HG02943 (cell line): ENCODE data around the gene PDE11A.
"Not testable (repeated sequence)": the region's sequence is repeated elsewhere in the genome, so short reads cannot be mapped to it uniquely, and the experiment has no call there.

Experiments used
- ATAC-seq: cut with Tn5 transposase; IDR thresholded peaks from one replicate; pipeline ENCODE4 v1.9.1; 2021; ENCODE audit warnings: mild to moderate bottlenecking, low read depth, moderate library complexity; ENCODE audit not compliant: unreplicated experiment

Gene PDE11A

DNA sequence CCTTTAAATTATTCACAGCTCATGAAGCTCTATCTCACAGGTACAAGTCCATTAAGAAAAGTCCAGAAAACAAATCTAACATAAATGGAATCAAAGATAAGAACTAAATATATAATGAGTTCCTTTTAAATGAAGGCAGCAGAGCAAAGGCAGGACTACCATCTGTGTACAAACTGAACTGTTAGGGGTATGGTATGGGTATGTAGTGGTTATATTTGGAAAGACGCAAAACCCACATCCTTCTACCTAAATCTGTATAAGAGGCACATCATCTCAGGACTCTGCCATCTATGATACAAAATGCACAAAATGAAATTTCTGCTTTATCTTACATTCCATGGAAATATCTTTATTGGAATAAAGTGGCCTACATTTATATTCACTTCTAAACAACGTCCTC is 59.9 kb downstream of the PDE11A start:
- ATAC-seq = no peak

GRCh38 chr2:178009813-178010212 is 62.8 kb downstream of the PDE11A start:
- ATAC-seq = no peak

DNA sequence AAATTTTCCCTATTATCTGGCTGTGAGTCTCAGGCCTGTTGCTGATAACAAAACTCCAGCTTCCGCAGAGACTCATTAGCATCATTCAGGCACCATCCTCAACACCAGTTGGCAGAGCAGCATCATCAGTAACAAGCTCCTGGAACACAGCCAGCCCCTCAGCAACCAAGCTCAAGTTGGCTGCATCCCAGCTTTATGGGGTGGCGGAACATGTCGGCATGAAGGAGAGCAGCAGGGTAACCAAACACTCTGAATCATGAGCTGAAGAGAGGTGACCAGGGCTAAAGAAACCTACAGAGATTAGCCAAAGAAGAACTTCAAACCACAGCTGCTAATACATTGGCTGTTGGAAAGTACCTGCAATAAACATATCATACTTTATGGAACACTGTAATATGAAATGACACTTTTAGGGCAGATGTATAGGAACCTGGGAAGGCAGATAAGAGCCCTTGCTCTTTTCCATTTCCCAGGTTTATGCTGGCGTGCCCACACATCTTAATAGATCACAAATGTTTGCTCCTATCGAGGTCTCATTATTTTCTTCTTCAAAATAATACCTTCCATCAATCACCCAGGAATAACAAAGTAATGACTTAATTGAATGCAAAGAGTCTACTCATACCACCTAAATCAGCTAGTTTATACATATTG is 63.8 kb downstream of the PDE11A start:
- ATAC-seq = no peak

DNA sequence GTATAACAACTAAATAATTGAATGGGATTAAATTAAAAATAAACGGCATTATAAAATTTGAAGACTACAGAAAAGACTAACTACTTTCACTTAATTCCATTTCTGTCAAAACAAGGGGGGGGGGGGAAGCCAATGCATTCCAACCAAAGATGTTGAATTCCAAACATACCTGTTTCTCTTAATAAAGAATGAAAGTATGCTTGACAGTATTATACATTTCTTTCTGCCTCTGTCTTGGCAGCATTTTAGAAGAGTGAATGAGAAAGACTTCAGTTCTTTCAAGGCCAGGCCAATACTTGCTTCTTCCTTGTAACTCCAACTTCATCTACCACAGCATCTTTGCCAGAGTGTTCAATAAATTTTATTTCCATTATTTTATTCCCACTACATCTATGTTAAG is 65.9 kb downstream of the PDE11A start:
- ATAC-seq = no peak

DNA sequence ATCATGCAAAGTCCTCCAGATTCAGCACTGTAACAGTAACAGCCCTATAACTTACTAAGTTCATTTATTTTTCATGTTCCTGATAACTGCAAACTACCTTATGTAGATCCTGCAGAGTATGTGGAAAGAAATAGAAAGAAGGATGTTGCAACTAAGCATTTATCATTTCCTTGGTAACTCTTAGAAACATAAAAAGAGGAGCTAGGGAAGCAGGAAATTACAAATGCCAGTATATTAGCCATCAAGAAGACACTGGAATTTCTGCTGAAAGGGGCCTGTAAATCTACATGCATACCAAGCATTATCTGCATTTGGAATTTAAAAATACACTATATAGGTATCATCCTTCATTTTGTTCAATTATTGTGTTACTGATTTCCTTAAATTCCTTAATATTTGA is 66.8 kb downstream of the PDE11A start:
- ATAC-seq = no peak

DNA sequence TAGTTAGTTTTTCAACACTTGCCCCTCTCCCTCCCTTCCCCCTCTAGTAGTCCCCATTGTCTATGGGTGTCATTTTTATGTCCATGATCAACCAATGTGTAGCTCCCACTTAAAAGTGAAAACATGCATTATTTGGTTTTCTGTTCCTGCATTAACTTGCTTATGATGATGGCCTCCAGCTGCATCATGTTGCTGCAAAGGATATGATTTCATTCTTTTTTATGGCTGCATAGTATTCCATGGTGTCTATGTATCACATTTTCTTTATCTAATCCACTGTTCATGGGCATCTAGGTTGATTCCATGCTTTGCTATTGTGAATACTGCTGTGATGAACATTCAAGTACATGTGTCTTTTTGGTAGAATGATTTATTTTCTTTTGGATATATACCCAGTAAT is 70.5 kb downstream of the PDE11A start:
- ATAC-seq = no peak

GRCh38 chr2:177998996-177999395 is 73.6 kb downstream of the PDE11A start:
- ATAC-seq = no peak

- no peak for ATAC-seq
Measured at GRCh38 chr2:177998006-177998405, 74.6 kb downstream of the PDE11A start.

DNA sequence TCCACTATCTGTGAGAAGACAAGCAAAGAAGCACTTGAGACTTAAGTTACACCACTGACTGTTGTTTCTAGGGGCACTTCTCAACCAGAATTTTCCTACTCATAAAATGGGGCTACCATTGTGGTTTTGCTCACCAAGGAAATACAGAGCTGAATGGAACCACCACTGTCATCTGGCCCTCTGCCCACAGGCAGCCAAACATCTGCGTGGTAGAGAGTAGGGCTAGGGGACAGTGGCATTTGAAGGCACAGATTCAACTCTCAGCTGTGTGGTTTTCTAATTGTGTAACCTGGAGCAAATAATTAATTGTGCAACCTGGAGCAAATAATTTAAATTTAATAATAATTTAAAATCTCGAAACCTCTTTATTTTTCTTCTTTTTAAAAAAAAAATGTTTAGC is 79.6 kb downstream of the PDE11A start:
- ATAC-seq = no peak

- no peak for ATAC-seq
Measured at GRCh38 chr2:177989029-177989885, 83.3 kb downstream of the PDE11A start.

GRCh38 chr2:177984749-177985148 is 87.8 kb downstream of the PDE11A start:
- no peak for ATAC-seq

GRCh38 chr2:177983183-177983788 is 89.3 kb downstream of the PDE11A start:
- ATAC-seq = no peak

DNA sequence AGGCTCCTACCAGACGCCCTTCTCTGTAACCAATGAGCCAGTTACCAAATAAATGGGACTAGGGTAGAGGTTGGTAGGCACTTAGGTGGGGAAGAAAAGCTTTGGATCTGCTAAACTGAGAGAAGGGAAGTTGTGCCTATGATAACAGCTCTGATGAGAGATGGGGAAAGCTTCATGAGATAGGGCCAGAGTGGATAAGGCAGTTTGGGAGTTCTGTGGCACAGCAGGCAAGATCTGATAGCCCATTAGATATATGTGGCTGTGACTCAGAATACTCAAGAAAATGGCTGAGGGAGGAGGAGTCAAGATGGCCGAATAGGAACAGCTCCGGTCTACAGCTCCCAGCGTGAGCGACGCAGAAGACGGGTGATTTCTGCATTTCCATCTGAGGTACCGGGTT is 99.8 kb downstream of the PDE11A start:
- no peak for ATAC-seq

GRCh38 chr2:177972123-177972522 is 100.5 kb downstream of the PDE11A start:
- no peak for ATAC-seq

GRCh38 chr2:177970670-177971454 is 101.7 kb downstream of the PDE11A start:
- ATAC-seq = no peak

DNA sequence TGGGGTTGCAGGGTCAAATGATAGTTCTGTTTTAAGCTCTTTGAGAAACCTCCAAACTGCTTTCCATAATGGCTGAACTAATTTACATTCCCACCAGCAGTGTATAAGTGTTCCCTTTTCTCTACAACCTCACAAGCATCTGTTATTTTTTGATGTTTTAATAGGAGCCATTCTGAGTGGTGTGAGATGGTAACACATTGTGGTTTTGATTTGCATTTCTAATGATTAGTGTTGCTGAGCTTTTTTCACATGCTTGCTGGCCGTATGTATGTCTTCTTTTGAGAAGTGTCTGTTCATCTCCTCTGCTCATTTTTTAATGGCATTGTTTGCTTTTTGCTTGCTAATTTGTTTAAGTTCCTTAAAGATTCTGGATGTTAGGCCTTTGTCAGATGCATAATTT is 107.7 kb downstream of the PDE11A start:
- ATAC-seq = no peak

DNA sequence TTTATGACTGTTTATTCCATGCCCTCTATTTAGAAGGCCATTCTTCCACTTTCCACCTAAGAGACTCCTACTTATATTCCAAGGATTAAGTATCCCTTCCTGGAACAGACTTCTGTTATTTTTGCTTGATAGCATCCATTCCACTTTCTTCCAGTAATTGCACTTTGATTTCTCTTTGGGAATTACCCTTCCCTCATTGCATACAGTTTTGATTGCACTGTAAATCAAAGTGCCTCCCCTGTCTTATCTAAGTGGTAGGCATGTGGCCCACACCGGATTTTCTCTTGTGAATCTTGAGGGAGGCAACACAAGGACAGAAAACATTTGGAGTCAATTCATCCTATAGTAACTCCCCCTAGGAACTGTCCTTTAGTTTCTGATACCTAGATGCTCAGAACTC is 120.4 kb downstream of the PDE11A start:
- ATAC-seq = no peak

DNA sequence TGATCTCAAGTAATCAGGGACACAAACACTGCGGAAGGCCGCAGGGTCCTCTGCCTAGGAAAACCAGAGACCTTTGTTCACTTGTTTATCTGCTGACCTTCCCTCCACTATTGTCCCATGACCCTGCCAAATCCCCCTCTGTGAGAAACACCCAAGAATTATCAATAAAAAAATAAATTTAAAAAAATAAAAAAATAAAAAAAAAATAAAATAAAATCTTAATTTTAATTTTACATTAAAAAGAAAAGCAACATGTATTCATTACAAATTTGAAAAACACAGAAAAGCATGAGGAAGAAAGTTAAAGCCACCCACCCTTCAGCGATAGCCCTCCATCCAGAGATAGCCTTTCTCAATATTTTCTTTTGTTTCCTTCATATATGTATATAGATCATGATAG is 125.0 kb downstream of the PDE11A start:
- ATAC-seq = not testable (repeated sequence)

DNA sequence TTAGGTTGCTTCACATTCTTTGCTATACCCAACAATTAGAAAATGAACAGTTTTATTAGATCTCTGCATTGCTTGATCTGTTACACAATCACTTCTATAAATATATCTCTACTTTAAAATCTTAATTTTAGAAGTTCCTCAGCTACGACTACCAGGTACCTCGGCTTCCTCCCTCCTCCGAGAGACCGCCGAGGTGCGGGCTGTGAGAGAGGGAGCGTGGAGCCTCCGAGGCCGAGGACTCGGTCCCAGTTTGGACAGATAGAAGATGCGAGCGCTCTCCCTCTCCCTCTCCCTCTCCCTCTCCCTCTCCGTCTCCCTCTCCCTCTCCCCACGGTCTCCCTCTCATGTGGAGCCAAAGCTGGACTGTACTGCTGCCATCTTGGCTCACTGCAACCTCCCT is 128.0 kb downstream of the PDE11A start:
- not testable (repeated sequence) for ATAC-seq

DNA sequence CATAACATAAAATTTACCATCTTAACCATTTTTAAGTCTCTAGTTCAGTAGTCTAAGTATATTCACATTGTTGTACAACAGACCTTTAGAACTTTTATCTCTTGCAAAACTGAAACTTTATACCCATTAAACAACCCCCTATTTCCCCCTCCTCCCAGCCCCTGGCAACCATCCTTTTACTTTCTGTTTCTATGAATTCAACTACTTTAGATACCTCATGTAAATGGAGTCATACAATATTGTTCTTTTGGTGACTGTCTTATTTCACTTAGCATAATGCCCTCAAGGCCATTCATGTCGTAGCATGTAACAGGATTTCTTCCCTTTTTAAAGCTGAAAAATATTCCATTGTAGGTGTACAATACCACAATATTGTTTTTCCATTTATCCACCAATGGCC is 129.8 kb downstream of the PDE11A start:
- ATAC-seq = no peak

DNA sequence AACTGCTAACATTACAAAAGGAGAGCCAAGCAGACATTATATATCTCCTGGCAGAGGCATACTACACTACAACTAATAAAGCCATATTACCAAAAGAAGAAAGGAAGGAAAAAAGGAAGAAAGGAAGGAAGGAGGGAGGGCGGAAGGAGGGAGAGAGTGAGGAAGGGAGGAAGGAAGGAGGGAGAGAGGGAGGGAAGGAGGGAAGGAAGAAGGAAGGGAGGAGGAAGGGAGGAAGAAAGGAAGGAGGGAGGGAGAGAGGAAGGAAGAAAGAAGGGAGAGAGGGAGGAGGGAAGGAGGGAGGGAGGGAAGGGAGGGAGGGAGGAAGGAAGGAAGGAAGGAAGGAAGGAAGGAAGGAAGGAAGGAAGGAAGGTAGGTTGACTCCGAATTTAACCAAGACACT is 133.4 kb downstream of the PDE11A start:
- ATAC-seq = no peak
